Transverse colon (tissue), 4 donors: ENCODE results near the gene RELN.

Experiments
- CTCF ChIP-seq, 5 experiments: fragments of 200-600 bp in 3 of 5; fragments of 450-650 bp in 2 of 5; sonication (generic) in 3 of 5; IDR thresholded peaks; 1 replicate in 2 of 5; 2 replicates in 3 of 5; pipeline ENCODE4 v1.5.1; 2016 to 2017; ENCODE audit warnings: antibody characterized with exemption in 5 of 5, inconsistent platforms in 3 of 5, mild to moderate bottlenecking in 2 of 5, moderate library complexity in 1 of 5
- EP300 ChIP-seq: sonication (generic); formaldehyde crosslinking; IDR thresholded peaks from one replicate; pipeline ENCODE4 v1.6.1; 2017; ENCODE audit warnings: antibody characterized with exemption, low read depth
- POLR2A ChIP-seq: fragments of 450-650 bp; IDR thresholded peaks from one replicate; pipeline ENCODE4 v1.6.1; 2016; ENCODE audit warnings: antibody characterized with exemption, mild to moderate bottlenecking, moderate library complexity
- POLR2AphosphoS5 ChIP-seq, 3 donors: sonication (generic); formaldehyde crosslinking; IDR thresholded peaks; one replicate each; pipeline ENCODE4 v1.6.1; 2016; ENCODE audit warnings: antibody characterized with exemption in 3 of 3

DNA sequence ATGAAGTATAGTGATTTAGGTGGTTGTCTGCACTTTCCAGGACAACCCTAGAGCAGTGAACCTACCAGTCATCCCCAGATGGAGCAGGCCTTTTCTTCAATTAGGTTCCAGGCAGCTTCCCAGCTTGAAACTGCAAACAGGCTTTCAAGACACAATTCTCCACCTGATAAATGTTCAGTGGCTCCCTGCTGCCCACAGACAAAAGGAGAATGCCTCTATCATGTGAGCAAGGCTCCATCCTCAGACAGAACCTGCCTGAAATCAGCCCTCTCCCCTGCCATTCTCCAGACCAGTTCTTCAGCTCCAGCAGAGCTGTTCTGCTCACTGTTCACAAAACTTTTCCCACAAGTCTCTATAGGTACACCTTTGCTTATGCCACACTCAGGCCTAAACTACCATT is 22.1 kb downstream of the RELN start:
- no peak for TF ChIP-seq CTCF (IDR thresholded peaks at IDR 0.05)
- no peak for TF ChIP-seq POLR2A
- TF ChIP-seq POLR2AphosphoS5 (IDR thresholded peaks at IDR 0.05): no peak
- no peak for TF ChIP-seq EP300
